ENCODE results near the gene SAV1.

SAV1 gene

GRCh38 chr14:50605766-50606165 lies 62.3 kb downstream of the SAV1 start:
- DNase-seq = no peak

GRCh38 chr14:50603565-50603964 lies 64.5 kb downstream of the SAV1 start:
- no peak for DNase-seq

GRCh38 chr14:50602035-50602434 lies 66.1 kb downstream of the SAV1 start:
- DNase-seq = no peak

- no peak for DNase-seq
These were observed 66.7 kb downstream of the SAV1 start for GRCh38 chr14:50601394-50601793.

GRCh38 chr14:50600849-50601248 lies 67.3 kb downstream of the SAV1 start:
- no peak for DNase-seq

GRCh38 chr14:50599700-50600444 lies 68.2 kb downstream of the SAV1 start:
- peak; percentile 12 for DNase-seq

GRCh38 chr14:50598765-50599164 lies 69.3 kb downstream of the SAV1 start:
- no peak for DNase-seq

- no peak for DNase-seq
These were observed 73.4 kb downstream of the SAV1 start for GRCh38 chr14:50594577-50595316.

GRCh38 chr14:50590464-50590863 lies 77.6 kb downstream of the SAV1 start:
- no peak for DNase-seq
